GM13976 (cell line): Measurements from ENCODE around the gene SYNJ2.

Experiments
- DNase-seq: peaks from one replicate; pipeline ENCODE4 v3.0.0; 2012; ENCODE audit warnings: low spot score
- CTCF ChIP-seq: IDR thresholded peaks from 2 replicates; pipeline ENCODE4 v1.5.1; 2012; ENCODE audit warnings: borderline replicate concordance, mild to moderate bottlenecking; ENCODE audit not compliant: insufficient read depth; ENCODE audit errors: extremely low read depth, missing control alignments, control extremely low read depth
- in situ Hi-C: fragments of 300-500 bp; cut with MboI; formaldehyde crosslinking; loops from one replicate; pipeline ENCODE4 v1.12.0; 2022; ENCODE audit warnings: low sequenced_read_pairs, mixed read lengths, inconsistent platforms; ENCODE audit not compliant: unreplicated experiment

SYNJ2 gene

GRCh38 chr6:157951828-157952227, 29.8 kb upstream of the SYNJ2 start:
- in situ Hi-C loops = no loop called here
- no peak for DNase-seq

DNA sequence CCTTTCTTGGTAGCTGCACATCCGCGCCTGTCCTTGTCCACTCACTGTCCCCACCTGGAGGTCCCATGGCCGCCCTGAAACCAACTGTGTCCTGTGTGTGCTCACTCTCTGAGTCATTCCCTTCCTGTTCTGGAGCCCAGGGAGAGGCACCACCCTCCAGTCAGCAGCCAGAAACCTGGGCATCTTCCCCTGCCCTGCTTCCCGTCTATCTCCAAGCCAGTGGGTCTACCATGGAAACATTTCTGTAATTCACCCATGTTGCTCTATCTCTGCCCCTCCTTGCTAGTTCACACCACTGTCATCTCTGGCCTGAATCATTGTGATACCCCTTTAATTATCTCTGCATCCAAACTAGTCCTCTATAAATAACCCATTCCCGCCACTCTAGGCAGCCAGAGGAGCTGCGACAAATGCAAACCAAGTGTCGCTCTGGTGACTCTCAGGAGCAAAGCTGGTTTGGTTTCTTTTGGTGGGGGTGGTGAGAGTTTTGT, 28.8 kb upstream of the SYNJ2 start:
- in situ Hi-C loops = no loop called here
- no peak for DNase-seq
- TF ChIP-seq CTCF = no peak

More at GRCh38 chr6:157951828-157952227, 29.8 kb upstream of the SYNJ2 start:
- no peak for TF ChIP-seq CTCF

GRCh38 chr6:157953580-157954091, 28.0 kb upstream of the SYNJ2 start:
- no peak for DNase-seq
- in situ Hi-C loops = no loop called here
- no peak for TF ChIP-seq CTCF

- in situ Hi-C loops = no loop called here
- DNase-seq = no peak
- no peak for TF ChIP-seq CTCF
Observed at GRCh38 chr6:157954150-157955117, 27.2 kb upstream of the SYNJ2 start.

GRCh38 chr6:157955675-157956074, 26.0 kb upstream of the SYNJ2 start:
- in situ Hi-C loops = no loop called here

More at GRCh38 chr6:157955675-157956074, 26.0 kb upstream of the SYNJ2 start:
- no peak for DNase-seq
- TF ChIP-seq CTCF = no peak
